H9 (cell line): ENCODE measurements around the gene GRID1. TPM values are rescaled to one million over a fixed set of nuclear protein-coding genes. Genes with fewer than 3 reads are reported as not detected.

Experiments used
- DNase-seq: peaks from one replicate; pipeline ENCODE4 v3.0.0-alpha.2; 2017
- H2AFZ ChIP-seq: one replicate; pipeline ENCODE4 v1.6.1; 2013; ENCODE audit warnings: mild to moderate bottlenecking, low read length, control low read depth, moderate library complexity
- H2AK5ac ChIP-seq: 2 replicates; pipeline ENCODE4 v1.6.1; 2013; ENCODE audit warnings: low read length, control low read depth, mixed read lengths; ENCODE audit not compliant: insufficient read length
- H2BK120ac ChIP-seq: one replicate; pipeline ENCODE4 v1.6.1; 2013; ENCODE audit warnings: low read depth, mild to moderate bottlenecking, low read length, control low read depth, inconsistent platforms; ENCODE audit not compliant: poor library complexity, severe bottlenecking
- H2BK12ac ChIP-seq: 2 replicates; pipeline ENCODE4 v1.6.1; 2013; ENCODE audit warnings: low read length, control low read depth, mixed read lengths, low read depth; ENCODE audit not compliant: insufficient read length
- H2BK15ac ChIP-seq: 2 replicates; pipeline ENCODE4 v1.6.1; 2013; ENCODE audit warnings: low read depth, low read length, control low read depth
- H2BK20ac ChIP-seq: one replicate; pipeline ENCODE4 v1.6.1; 2013; ENCODE audit warnings: low read depth, mild to moderate bottlenecking, low read length, control low read depth, inconsistent platforms; ENCODE audit not compliant: poor library complexity, severe bottlenecking
- H2BK5ac ChIP-seq: 2 replicates; pipeline ENCODE4 v1.6.1; 2013; ENCODE audit warnings: low read length, control low read depth, mixed read lengths; ENCODE audit not compliant: insufficient read length
- H3K14ac ChIP-seq: 2 replicates; pipeline ENCODE4 v1.6.1; 2013; ENCODE audit warnings: low read length, control low read depth; ENCODE audit not compliant: insufficient read depth
- H3K18ac ChIP-seq: 2 replicates; pipeline ENCODE4 v1.6.1; 2013; ENCODE audit warnings: low read depth, mild to moderate bottlenecking, mixed read lengths, low read length, control low read depth; ENCODE audit not compliant: insufficient read length
- H3K23ac ChIP-seq: 2 replicates; pipeline ENCODE4 v1.6.1; 2013; ENCODE audit warnings: low read length, control low read depth, mixed read lengths, low read depth; ENCODE audit not compliant: insufficient read length
- H3K23me2 ChIP-seq: 2 replicates; pipeline ENCODE4 v1.6.1; 2013; ENCODE audit warnings: low read depth, mild to moderate bottlenecking, mixed read lengths, low read length, control low read depth; ENCODE audit not compliant: insufficient read length, poor library complexity, severe bottlenecking
- H3K27ac ChIP-seq: 2 replicates; pipeline ENCODE4 v1.5.1; 2013; ENCODE audit warnings: low read length, control low read depth, mixed read lengths, low read depth; ENCODE audit not compliant: insufficient read length
- H3K27me3 ChIP-seq: 2 replicates; pipeline ENCODE4 v1.6.1; 2013; ENCODE audit warnings: low read length, control low read depth, inconsistent platforms; ENCODE audit not compliant: insufficient read depth
- H3K4ac ChIP-seq: 2 replicates; pipeline ENCODE4 v1.6.1; 2013; ENCODE audit warnings: low read depth, mild to moderate bottlenecking, control low read depth, inconsistent platforms, low read length, moderate library complexity
- H3K4me1 ChIP-seq: 2 replicates; pipeline ENCODE4 v1.6.1; 2013; ENCODE audit warnings: low read length, control low read depth, inconsistent platforms; ENCODE audit not compliant: insufficient read depth
- H3K4me2 ChIP-seq: 2 replicates; pipeline ENCODE4 v1.6.1; 2013; ENCODE audit warnings: low read length, control low read depth, mixed read lengths; ENCODE audit not compliant: insufficient read length, insufficient read depth
- H3K56ac ChIP-seq: 2 replicates; pipeline ENCODE4 v1.6.1; 2013; ENCODE audit warnings: low read depth, mild to moderate bottlenecking, mixed read lengths, low read length, control low read depth; ENCODE audit not compliant: insufficient read length
- H3K79me1 ChIP-seq: 2 replicates; pipeline ENCODE4 v1.6.1; 2013; ENCODE audit warnings: low read depth, mild to moderate bottlenecking, moderate library complexity, low read length, control low read depth, inconsistent platforms; ENCODE audit not compliant: insufficient read depth, poor library complexity, severe bottlenecking
- H3K79me2 ChIP-seq: 2 replicates; pipeline ENCODE4 v1.6.1; 2013; ENCODE audit warnings: low read length, control low read depth, inconsistent platforms; ENCODE audit not compliant: insufficient read depth
- H3K9ac ChIP-seq: 2 replicates; pipeline ENCODE4 v1.6.1; 2013; ENCODE audit warnings: low read length, control low read depth, mixed read lengths; ENCODE audit not compliant: insufficient read length; ENCODE audit errors: extremely low read depth
- H3K9me3 ChIP-seq: one replicate; pipeline ENCODE4 v1.6.1; 2013; ENCODE audit warnings: low read depth, low read length, inconsistent platforms; ENCODE audit not compliant: control insufficient read depth
- H3T11ph ChIP-seq: one replicate; pipeline ENCODE4 v1.6.1; 2013; ENCODE audit warnings: mild to moderate bottlenecking, low read length, control low read depth, inconsistent platforms
- H4K20me1 ChIP-seq: one replicate; pipeline ENCODE4 v1.6.1; 2013; ENCODE audit not compliant: control insufficient read depth, insufficient read length, insufficient read depth
- H4K5ac ChIP-seq: 2 replicates; pipeline ENCODE4 v1.6.1; 2013; ENCODE audit warnings: low read depth, mild to moderate bottlenecking, mixed read lengths, low read length, control low read depth; ENCODE audit not compliant: insufficient read length
- H4K8ac ChIP-seq: replicated peaks from 2 replicates; pipeline ENCODE4 v1.6.1; 2013; ENCODE audit warnings: low read length, control low read depth, mixed read lengths, low read depth; ENCODE audit not compliant: insufficient read length
- H4K91ac ChIP-seq: 2 replicates; pipeline ENCODE4 v1.6.1; 2013; ENCODE audit warnings: low read depth, mild to moderate bottlenecking, moderate library complexity, mixed read lengths, low read length, control low read depth; ENCODE audit not compliant: insufficient read length
- H3K27ac Mint-ChIP-seq, 3 experiments: 2 replicates in 2 of 3; 3 replicates in 1 of 3; pipeline ENCODE4 v1.8.0; 2020 to 2021; ENCODE audit warnings: mixed read lengths in 3 of 3, mild to moderate bottlenecking in 1 of 3, moderate library complexity in 1 of 3
- H3K27me3 Mint-ChIP-seq: 2 replicates; pipeline ENCODE4 v1.8.0; 2021; ENCODE audit warnings: low read depth, mild to moderate bottlenecking, moderate library complexity, mixed read lengths
- H3K36me3 Mint-ChIP-seq, 3 experiments: 2 replicates in 2 of 3; 3 replicates in 1 of 3; pipeline ENCODE4 v1.8.0; 2020 to 2021; ENCODE audit warnings: low read depth in 3 of 3, mixed read lengths in 3 of 3; ENCODE audit not compliant: insufficient read depth in 1 of 3
- H3K4me1 Mint-ChIP-seq, 2 experiments: 2 replicates each; pipeline ENCODE4 v1.8.0; 2020; ENCODE audit warnings: mixed read lengths in 2 of 2
- H3K4me3 Mint-ChIP-seq, 2 experiments: 2 replicates in 1 of 2; 3 replicates in 1 of 2; pipeline ENCODE4 v1.8.0; 2020 to 2021; ENCODE audit warnings: mild to moderate bottlenecking in 2 of 2, mixed read lengths in 2 of 2, moderate library complexity in 1 of 2
- H3K9me3 Mint-ChIP-seq, 2 experiments: 2 replicates in 1 of 2; 3 replicates in 1 of 2; pipeline ENCODE4 v1.8.0; 2020; ENCODE audit warnings: mild to moderate bottlenecking in 2 of 2, mixed read lengths in 2 of 2, moderate library complexity in 1 of 2
- WGBS: extraction: QIAGEN DNeasy Blood & Tissue Kit; methylation state at CpG from one replicate; pipeline ENCODE4 v1.1.7; 2013; ENCODE audit warnings: missing lambda C conversion rate, low lambda C conversion rate, mixed read lengths; ENCODE audit not compliant: insufficient read length; ENCODE audit errors: extremely low coverage; 5-methylcytosine and 5-hydroxymethylcytosine counted together
- total RNA-seq: library from RNA; stranded (reverse); gene quantifications from 2 replicates; pipeline ENCODE4 v1.2.1, GENCODE V29; 2021
- TF ChIP-seq, protein P1 (sequence below): fragments of 200-600 bp; sonication (generic); conservative IDR thresholded peaks from 3 replicates; pipeline ENCODE4 v1.8.0; 2021; ENCODE audit warnings: antibody characterized with exemption, mild to moderate bottlenecking

Gene GRID1
- total RNA-seq, 1 experiment from 2014 or later, result 0.35 TPM

GRCh38 chr10:86152911-86153310 lies 213.7 kb downstream of the GRID1 start:
- TF ChIP-seq, protein P1, sequence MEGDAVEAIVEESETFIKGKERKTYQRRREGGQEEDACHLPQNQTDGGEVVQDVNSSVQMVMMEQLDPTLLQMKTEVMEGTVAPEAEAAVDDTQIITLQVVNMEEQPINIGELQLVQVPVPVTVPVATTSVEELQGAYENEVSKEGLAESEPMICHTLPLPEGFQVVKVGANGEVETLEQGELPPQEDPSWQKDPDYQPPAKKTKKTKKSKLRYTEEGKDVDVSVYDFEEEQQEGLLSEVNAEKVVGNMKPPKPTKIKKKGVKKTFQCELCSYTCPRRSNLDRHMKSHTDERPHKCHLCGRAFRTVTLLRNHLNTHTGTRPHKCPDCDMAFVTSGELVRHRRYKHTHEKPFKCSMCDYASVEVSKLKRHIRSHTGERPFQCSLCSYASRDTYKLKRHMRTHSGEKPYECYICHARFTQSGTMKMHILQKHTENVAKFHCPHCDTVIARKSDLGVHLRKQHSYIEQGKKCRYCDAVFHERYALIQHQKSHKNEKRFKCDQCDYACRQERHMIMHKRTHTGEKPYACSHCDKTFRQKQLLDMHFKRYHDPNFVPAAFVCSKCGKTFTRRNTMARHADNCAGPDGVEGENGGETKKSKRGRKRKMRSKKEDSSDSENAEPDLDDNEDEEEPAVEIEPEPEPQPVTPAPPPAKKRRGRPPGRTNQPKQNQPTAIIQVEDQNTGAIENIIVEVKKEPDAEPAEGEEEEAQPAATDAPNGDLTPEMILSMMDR, result no peak
- no peak overlapping the region for H3K56ac ChIP-seq
- H3K27ac Mint-ChIP-seq, result no peak overlapping the region

More at GRCh38 chr10:86152911-86153310, 213.7 kb downstream of the GRID1 start:
- Histone ChIP-seq H2BK12ac (no peak overlapping the region), H3K4me2 (no peak overlapping the region), H3K79me1 (no peaks in the 10 kb centered on the region), H2BK5ac (no peak overlapping the region), H4K5ac (no peak overlapping the region), H3K27me3 (no peaks in the 10 kb centered on the region), H4K8ac (no peak overlapping the region), H3K79me2 (no peaks in the 10 kb centered on the region), H3T11ph (no peak overlapping the region), H4K20me1 (no peaks in the 10 kb centered on the region), H2BK120ac (no peak overlapping the region), H2AFZ (no peak overlapping the region), H3K4ac (no peak overlapping the region), H3K18ac (no peak overlapping the region), H3K9ac (no peak overlapping the region), H3K9me3 (no peaks in the 10 kb centered on the region), H3K23ac (no peak overlapping the region), H3K27ac (no peak overlapping the region), H2AK5ac (no peak overlapping the region), H2BK15ac (no peak overlapping the region; the same call in 1 of the 2 replicates), H3K4me1 (no peaks in the 10 kb centered on the region), H3K23me2 (no peaks in the 10 kb centered on the region), H4K91ac (no peak overlapping the region), H2BK20ac (no peak overlapping the region), H3K14ac (no peak overlapping the region)
- WGBS, result no CpG with 5 or more reads among the region's 5 CpGs
- Mint-ChIP-seq H3K4me3 (no peak overlapping the region), H3K4me1 (peaks cover 13 to 27% of the 10 kb centered on the region in 2 experiments), H3K27me3 (no peaks in the 10 kb centered on the region), H3K36me3 (no peaks in the 10 kb centered on the region), H3K9me3 (no peaks in the 10 kb centered on the region; a peak in 1 of 5 replicates)
- DNase-seq, result no peak
